C4-2B (cell line): ENCODE measurements around the gene CPHXL2.

ENCODE experiments used
- H3K27ac ChIP-seq: fragments of 450-650 bp; 2 replicates; pipeline ENCODE4 v1.5.1; 2017
- CTCF ChIP-seq: fragments of 450-650 bp; conservative IDR thresholded peaks from 2 replicates; pipeline ENCODE4 v1.5.1; 2017; ENCODE audit warnings: mild to moderate bottlenecking
- ZFX ChIP-seq: fragments of 450-650 bp; IDR thresholded peaks from 2 replicates; pipeline ENCODE4 v1.6.1; 2017

The CPHXL2 gene

GRCh38 chr16:75647112-75647491 lies 29.7 kb downstream of the CPHXL2 start:
- TF ChIP-seq ZFX (no peak), CTCF (no peak)
- peak overlapping the region; percentile 96 for H3K27ac ChIP-seq

DNA sequence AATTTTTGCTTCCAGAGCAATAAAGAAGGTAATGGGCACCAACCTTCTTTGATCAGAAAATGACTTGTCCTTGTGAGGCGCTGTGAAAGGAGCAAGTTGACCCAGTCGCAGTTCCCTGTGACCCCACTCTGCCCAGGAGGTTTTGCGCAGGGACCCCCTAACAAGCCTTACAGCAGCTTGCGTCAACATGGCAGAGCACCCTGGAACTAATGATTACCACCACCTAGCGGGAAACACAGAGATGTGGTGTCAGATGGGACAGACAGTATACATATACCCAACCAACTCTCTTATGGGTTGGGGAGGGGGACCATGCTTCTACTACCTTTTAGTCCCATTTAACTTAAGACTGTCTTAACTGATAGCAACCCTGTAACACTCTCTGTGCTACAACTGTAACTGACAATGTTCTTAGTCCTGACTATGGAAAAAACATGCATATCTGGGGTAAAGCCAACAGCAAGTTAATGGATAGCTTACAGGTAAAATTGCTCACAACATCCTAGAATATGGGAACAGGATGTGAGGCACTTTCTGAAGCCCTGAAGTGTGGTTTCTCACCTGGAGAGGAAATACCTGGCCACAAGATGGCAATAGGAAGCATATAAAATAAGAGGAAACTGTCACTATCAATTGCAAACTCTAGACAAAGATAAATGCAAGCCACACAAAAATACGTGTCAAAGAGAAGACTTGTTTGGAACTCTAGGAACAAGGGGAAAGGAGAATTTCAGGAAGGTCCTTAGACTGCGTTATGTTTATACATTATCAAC lies 32.4 kb downstream of the CPHXL2 start:
- TF ChIP-seq CTCF (peak; percentile 32), ZFX (no peak)
- no peak overlapping the region for H3K27ac ChIP-seq

DNA sequence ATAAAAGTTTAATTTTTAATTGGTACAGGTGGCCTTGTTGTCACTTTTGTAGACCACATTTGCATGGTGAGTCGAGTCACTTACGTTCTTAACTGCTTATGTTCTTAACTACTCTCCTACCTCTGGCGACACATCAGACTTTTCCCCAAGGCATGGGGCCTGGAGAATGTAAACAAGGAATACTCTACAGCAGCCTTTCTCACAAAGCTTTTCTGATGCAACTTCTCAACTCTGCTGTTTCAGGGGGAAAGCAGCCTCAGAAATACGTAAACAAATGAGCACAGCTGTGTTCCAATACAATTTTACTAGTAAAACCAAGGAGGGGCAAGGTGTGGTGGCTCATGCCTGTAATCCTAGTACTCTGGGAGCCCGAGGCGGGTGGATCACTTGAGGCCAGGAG lies 36.2 kb downstream of the CPHXL2 start:
- H3K27ac ChIP-seq = 0 out of 2 replicates have a peak overlapping the region, but pooled peaks have one; percentile 7
- TF ChIP-seq ZFX (no peak), CTCF (no peak)

- TF ChIP-seq ZFX = no peak
- no peak for TF ChIP-seq CTCF
These were observed 41.8 kb downstream of the CPHXL2 start for GRCh38 chr16:75635036-75635435.

DNA sequence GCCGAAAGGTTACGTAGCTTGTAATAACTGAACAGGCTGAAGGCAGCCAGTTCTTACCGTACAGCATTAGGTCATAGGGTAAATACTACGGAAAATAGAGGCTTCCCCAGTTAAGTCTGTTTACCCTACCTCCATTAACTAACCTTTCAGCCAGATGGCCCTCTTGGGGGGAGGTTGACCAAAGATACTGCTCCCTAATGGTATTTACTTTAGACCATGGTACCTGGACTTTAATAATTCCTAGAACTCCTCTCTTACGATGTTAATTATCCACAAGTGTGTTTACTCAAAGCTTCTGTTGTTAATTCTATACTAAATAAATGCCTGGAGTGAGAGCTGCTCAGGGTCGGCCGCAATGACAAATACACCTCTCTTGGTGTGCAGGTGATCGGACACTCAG lies 44.0 kb downstream of the CPHXL2 start:
- no peak overlapping the region for H3K27ac ChIP-seq
- TF ChIP-seq CTCF (no peak), ZFX (no peak)

More at GRCh38 chr16:75635036-75635435, 41.8 kb downstream of the CPHXL2 start:
- no peak overlapping the region for H3K27ac ChIP-seq

DNA sequence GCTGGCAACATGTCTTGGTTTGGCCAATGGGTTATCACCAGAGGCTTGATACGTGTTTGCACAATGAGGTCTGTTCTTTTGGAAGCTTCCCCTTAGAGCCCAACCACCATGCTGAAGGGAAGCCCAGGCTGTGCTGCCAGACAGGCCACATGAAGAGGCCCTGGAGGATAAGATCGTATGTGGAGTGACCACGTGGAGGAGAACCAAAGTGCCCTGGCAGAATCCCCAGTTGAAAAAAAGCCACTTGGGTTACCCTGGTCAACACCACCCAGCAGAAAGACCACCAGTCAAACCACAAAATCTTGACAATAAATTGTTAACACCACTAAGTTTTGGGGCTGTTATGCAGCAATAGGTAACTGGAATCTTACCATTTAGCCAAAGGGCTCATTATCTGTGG lies 46.8 kb downstream of the CPHXL2 start:
- H3K27ac ChIP-seq = no peak overlapping the region
- TF ChIP-seq ZFX = no peak
- no peak for TF ChIP-seq CTCF

GRCh38 chr16:75629132-75629531 lies 47.7 kb downstream of the CPHXL2 start:
- no peak overlapping the region for H3K27ac ChIP-seq
- TF ChIP-seq CTCF (no peak), ZFX (no peak)
